ENCODE data around the gene SASH1. TPM values are rescaled to one million over a fixed set of nuclear protein-coding genes. Genes with fewer than 3 reads are reported as not detected.

The SASH1 gene
- total RNA-seq, 2 experiments from 2014 or later = 0.44 to 1.2 TPM

GRCh38 chr6:148491638-148492251 is 149.1 kb downstream of the SASH1 start:
- Mint-ChIP-seq H3K36me3 (no peaks in the 10 kb centered on the region), H3K27ac (no peak overlapping the region), H3K4me1 (ENCODE audit: low read depth) (no peaks in the 10 kb centered on the region), H3K27me3 (peaks cover 5% of the 10 kb centered on the region), H3K9me3 (no peaks in the 10 kb centered on the region), H3K4me3 (no peak overlapping the region)
- DNase-seq = no peak
- intact Hi-C loops (cut with micrococcal nuclease) = no loop called here
- ChIA-PET POLR2A (no interaction called here), CTCF (no interaction called here)

GRCh38 chr6:148492654-148493290 is 150.1 kb downstream of the SASH1 start:
- DNase-seq = no peak
- Mint-ChIP-seq H3K27ac (no peak overlapping the region), H3K9me3 (no peaks in the 10 kb centered on the region), H3K4me3 (no peak overlapping the region), H3K4me1 (ENCODE audit: low read depth) (no peaks in the 10 kb centered on the region), H3K27me3 (peaks cover 5% of the 10 kb centered on the region), H3K36me3 (no peaks in the 10 kb centered on the region)
- POLR2A ChIA-PET = no interaction called here
- CTCF ChIA-PET = no interaction called here
- intact Hi-C loops (cut with micrococcal nuclease) = no loop called here

DNA sequence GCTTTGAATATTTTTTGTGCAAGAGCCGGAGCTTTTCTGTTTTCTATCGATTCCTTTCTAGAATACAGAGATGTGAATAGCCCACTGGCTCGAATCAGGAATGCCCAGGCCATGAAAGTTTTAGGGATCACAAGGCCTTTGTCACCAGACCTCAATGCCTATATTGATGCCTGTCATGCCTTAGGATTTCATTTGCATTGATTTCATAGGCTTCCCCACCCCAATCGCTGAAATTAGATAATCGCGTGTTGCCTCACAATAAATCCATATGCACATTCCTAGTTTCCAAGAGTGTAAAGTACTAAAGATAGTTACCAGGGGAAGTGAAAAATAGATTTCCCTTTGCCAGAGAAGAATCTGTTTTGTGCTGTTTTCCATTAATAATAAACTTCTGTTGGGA is 150.8 kb downstream of the SASH1 start:
- H3K4me3 Mint-ChIP-seq = no peak overlapping the region
- no peaks in the 10 kb centered on the region for H3K4me1 Mint-ChIP-seq (ENCODE audit: low read depth)
- ChIA-PET CTCF (no interaction called here), POLR2A (no interaction called here)
- intact Hi-C loops (cut with micrococcal nuclease) = no loop called here
- H3K36me3 Mint-ChIP-seq = no peaks in the 10 kb centered on the region
- DNase-seq = no peak
- H3K27ac Mint-ChIP-seq = no peak overlapping the region
- peaks cover 5% of the 10 kb centered on the region for H3K27me3 Mint-ChIP-seq
- no peaks in the 10 kb centered on the region for H3K9me3 Mint-ChIP-seq

- Mint-ChIP-seq H3K4me1 (ENCODE audit: low read depth) (no peaks in the 10 kb centered on the region), H3K27me3 (peaks cover 5% of the 10 kb centered on the region), H3K4me3 (no peak overlapping the region), H3K36me3 (no peaks in the 10 kb centered on the region), H3K27ac (no peak overlapping the region), H3K9me3 (no peaks in the 10 kb centered on the region)
- DNase-seq = no peak
- ChIA-PET POLR2A (no interaction called here), CTCF (no interaction called here)
- intact Hi-C loops (cut with micrococcal nuclease) = no loop called here
Measured at GRCh38 chr6:148494226-148494625, 151.6 kb downstream of the SASH1 start.

DNA sequence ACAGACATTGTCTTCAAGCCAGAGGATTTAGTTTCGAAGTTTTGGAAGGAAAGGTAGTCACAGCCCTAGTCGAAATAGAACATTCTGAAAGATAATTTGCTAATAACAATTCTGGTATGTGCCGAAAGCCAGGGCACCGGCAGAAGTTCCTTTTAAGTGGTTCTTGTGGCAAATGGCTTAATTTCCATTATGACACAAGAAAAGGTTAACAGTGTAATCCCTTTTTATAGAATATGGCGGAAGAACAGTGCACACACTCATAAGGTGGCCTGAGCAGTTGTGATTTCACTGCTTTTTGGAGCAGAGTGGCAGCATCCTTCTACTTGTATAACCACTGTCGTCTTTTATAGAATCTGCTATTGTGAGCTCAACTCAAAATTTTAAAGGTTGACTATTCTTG is 152.4 kb downstream of the SASH1 start:
- DNase-seq = no peak
- intact Hi-C loops (cut with micrococcal nuclease) = no loop called here
- ChIA-PET CTCF (no interaction called here), POLR2A (no interaction called here)
- no peak overlapping the region for H3K4me3 Mint-ChIP-seq
- H3K36me3 Mint-ChIP-seq = no peaks in the 10 kb centered on the region
- no peaks in the 10 kb centered on the region for H3K4me1 Mint-ChIP-seq (ENCODE audit: low read depth)
- H3K27ac Mint-ChIP-seq = no peak overlapping the region
- H3K9me3 Mint-ChIP-seq = no peaks in the 10 kb centered on the region
- peaks cover 5% of the 10 kb centered on the region for H3K27me3 Mint-ChIP-seq

GRCh38 chr6:148497257-148497656 is 154.6 kb downstream of the SASH1 start:
- H3K27ac Mint-ChIP-seq = no peak overlapping the region

GRCh38 chr6:148497717-148498116 is 155.1 kb downstream of the SASH1 start:
- Mint-ChIP-seq H3K4me3 (no peak overlapping the region), H3K4me1 (ENCODE audit: low read depth) (no peaks in the 10 kb centered on the region), H3K36me3 (no peaks in the 10 kb centered on the region), H3K27ac (no peak overlapping the region), H3K27me3 (peaks cover 14% of the 10 kb centered on the region), H3K9me3 (no peaks in the 10 kb centered on the region)
- CTCF ChIA-PET = no interaction called here
- DNase-seq = no peak
- POLR2A ChIA-PET = no interaction called here
- intact Hi-C loops (cut with micrococcal nuclease) = no loop called here

More at GRCh38 chr6:148497257-148497656, 154.6 kb downstream of the SASH1 start:
- ChIA-PET CTCF (no interaction called here), POLR2A (no interaction called here)
- no peaks in the 10 kb centered on the region for H3K36me3 Mint-ChIP-seq
- no peaks in the 10 kb centered on the region for H3K4me1 Mint-ChIP-seq (ENCODE audit: low read depth)
- intact Hi-C loops (cut with micrococcal nuclease) = no loop called here
- no peak for DNase-seq
- H3K27me3 Mint-ChIP-seq = peaks cover 14% of the 10 kb centered on the region
- H3K9me3 Mint-ChIP-seq = no peaks in the 10 kb centered on the region
- no peak overlapping the region for H3K4me3 Mint-ChIP-seq

GRCh38 chr6:148500402-148500801 is 157.8 kb downstream of the SASH1 start:
- peaks cover 15% of the 10 kb centered on the region for H3K27me3 Mint-ChIP-seq
- no peak for DNase-seq
- intact Hi-C loops (cut with micrococcal nuclease) = no loop called here
- H3K4me3 Mint-ChIP-seq = no peak overlapping the region
- ChIA-PET POLR2A (no interaction called here), CTCF (no interaction called here)
- H3K4me1 Mint-ChIP-seq (ENCODE audit: low read depth) = no peaks in the 10 kb centered on the region
- no peak overlapping the region for H3K27ac Mint-ChIP-seq
- H3K36me3 Mint-ChIP-seq = no peaks in the 10 kb centered on the region
- H3K9me3 Mint-ChIP-seq = no peaks in the 10 kb centered on the region

DNA sequence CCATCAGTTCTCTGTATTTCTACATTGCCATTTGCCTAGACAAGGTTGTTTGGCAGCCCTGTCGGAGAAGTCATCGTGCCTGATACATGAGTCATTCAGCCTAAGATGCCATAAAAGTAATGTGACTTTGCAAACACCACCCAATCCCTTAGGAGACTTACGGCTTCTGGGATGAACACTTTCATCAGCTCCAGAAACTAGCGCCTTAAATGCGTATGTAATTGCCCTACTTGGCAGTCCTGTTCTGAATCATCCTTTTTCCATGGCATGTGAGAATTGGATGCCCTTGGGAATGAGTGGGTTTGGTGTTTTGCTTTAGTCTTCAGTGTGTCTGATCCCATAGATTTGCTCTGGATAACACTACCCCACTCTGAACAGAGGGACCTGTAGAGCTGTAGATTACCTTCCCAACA is 158.5 kb downstream of the SASH1 start:
- no peaks in the 10 kb centered on the region for H3K9me3 Mint-ChIP-seq
- intact Hi-C loops (cut with micrococcal nuclease) = no loop called here
- ChIA-PET POLR2A (no interaction called here), CTCF (no interaction called here)
- peaks cover 15% of the 10 kb centered on the region for H3K27me3 Mint-ChIP-seq
- no peaks in the 10 kb centered on the region for H3K4me1 Mint-ChIP-seq (ENCODE audit: low read depth)
- H3K4me3 Mint-ChIP-seq = no peak overlapping the region
- DNase-seq = no peak
- no peaks in the 10 kb centered on the region for H3K36me3 Mint-ChIP-seq
- H3K27ac Mint-ChIP-seq = no peak overlapping the region

DNA sequence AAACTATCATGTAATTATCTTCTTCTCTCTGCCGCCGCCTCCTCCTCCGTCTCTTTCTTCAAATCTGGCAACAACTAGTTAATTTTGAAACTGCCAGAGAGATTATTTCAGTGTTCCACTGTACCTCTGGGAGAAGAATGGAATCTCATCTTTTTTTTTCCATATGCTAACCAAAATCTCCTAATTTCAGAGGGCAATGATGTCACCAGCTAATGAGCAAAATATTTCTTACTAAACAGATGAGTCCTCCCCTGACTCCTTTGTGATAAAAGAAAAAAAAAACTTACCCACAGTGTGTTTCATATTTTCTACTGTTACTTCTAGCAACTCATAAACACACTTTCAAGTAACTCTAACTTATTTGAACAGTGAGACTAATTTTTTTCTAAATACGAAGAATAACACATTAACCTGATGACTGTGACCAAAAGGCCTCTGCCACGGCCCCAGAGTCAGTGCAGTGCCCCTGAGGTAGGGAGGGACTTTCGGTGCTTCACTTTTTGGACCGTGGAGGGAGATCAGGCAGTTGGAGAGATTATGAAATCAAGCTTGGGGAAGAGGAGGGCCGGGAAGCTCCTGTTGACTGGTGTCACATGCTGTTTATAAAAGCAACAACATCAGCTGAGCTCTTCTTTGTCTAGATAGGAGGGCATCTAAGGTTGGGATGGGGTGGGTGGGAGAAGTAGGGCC is 159.6 kb downstream of the SASH1 start:
- intact Hi-C loops (cut with micrococcal nuclease) = no loop called here

DNA sequence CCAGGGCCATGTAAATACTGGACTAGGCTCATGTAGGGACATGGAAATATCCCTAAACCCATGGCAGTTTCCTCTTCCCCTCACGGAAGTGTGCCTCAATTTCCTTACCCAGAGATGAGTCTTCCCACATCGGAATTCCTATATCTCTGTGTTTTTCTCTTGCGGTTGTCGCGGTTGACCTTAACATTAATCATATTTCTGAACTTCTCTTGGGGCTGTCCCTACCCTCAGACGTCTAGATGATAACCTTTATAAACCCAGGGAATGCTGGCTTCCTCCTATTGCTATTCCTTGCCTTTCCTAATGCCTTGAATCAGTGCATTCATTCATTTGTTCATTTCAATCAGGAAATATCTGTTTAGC is 160.1 kb downstream of the SASH1 start:
- H3K27me3 Mint-ChIP-seq = peaks cover 24% of the 10 kb centered on the region
- intact Hi-C loops (cut with micrococcal nuclease) = no loop called here
- ChIA-PET POLR2A (no interaction called here), CTCF (no interaction called here)
- H3K36me3 Mint-ChIP-seq = no peaks in the 10 kb centered on the region
- H3K27ac Mint-ChIP-seq = no peak overlapping the region
- no peak for DNase-seq
- no peaks in the 10 kb centered on the region for H3K9me3 Mint-ChIP-seq
- no peak overlapping the region for H3K4me3 Mint-ChIP-seq
- H3K4me1 Mint-ChIP-seq (ENCODE audit: low read depth) = no peaks in the 10 kb centered on the region

More for the DNA sequence above, 159.6 kb downstream of the SASH1 start:
- H3K36me3 Mint-ChIP-seq = no peaks in the 10 kb centered on the region
- no peak for DNase-seq
- no peak overlapping the region for H3K4me3 Mint-ChIP-seq
- CTCF ChIA-PET = no interaction called here
- H3K9me3 Mint-ChIP-seq = no peaks in the 10 kb centered on the region
- H3K27ac Mint-ChIP-seq = no peak overlapping the region
- H3K27me3 Mint-ChIP-seq = peaks cover 21% of the 10 kb centered on the region
- POLR2A ChIA-PET = no interaction called here
- H3K4me1 Mint-ChIP-seq (ENCODE audit: low read depth) = no peaks in the 10 kb centered on the region

- H3K27ac Mint-ChIP-seq = no peak overlapping the region
- peaks cover 29% of the 10 kb centered on the region for H3K27me3 Mint-ChIP-seq
- no peak overlapping the region for H3K4me3 Mint-ChIP-seq
- no peaks in the 10 kb centered on the region for H3K4me1 Mint-ChIP-seq (ENCODE audit: low read depth)
- no peaks in the 10 kb centered on the region for H3K36me3 Mint-ChIP-seq
- no peak for DNase-seq
- intact Hi-C loops (cut with micrococcal nuclease) = no loop called here
- POLR2A ChIA-PET = no interaction called here
- H3K9me3 Mint-ChIP-seq = no peaks in the 10 kb centered on the region
- CTCF ChIA-PET = no interaction called here
Measured at GRCh38 chr6:148503703-148504102, 161.1 kb downstream of the SASH1 start.

DNA sequence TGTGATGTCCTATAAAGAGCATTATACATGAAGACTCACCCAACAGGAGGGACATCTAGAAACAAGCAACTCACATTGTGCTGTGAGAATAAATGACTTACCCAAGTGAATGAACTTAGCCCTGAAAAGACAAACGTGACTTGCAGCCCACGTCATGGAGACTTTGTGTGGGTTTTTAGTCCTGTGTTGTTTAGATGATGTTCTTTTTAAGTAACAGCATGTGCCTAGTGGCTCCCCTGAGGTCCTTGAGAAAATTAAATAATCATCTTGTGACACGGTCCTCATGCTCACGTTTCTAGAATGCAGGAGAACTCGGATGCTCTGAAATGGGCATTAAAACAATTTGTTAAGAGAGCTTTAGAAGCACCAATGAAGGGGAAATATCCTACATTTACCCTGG is 165.1 kb downstream of the SASH1 start:
- peaks cover 1% of the 10 kb centered on the region for H3K4me1 Mint-ChIP-seq (ENCODE audit: low read depth)
- peaks cover 22% of the 10 kb centered on the region for H3K27me3 Mint-ChIP-seq
- POLR2A ChIA-PET = interaction anchor here (0.6 kb wide), 1 partner anchor 8 kb away, joined by 3 read pairs; no protein-coding TSS in a partner anchor
- no peak overlapping the region for H3K4me3 Mint-ChIP-seq
- H3K36me3 Mint-ChIP-seq = no peaks in the 10 kb centered on the region
- intact Hi-C loops (cut with micrococcal nuclease) = no loop called here
- CTCF ChIA-PET = no interaction called here
- no peak for DNase-seq
- no peaks in the 10 kb centered on the region for H3K9me3 Mint-ChIP-seq
- no peak overlapping the region for H3K27ac Mint-ChIP-seq

All from activated CD4-positive, alpha-beta memory T cell treated with anti-CD3 and anti-CD28 coated beads for 36 hours (primary cell).